ENCODE data around the gene CRYGC. TPM values are rescaled to one million over a fixed set of nuclear protein-coding genes. Genes with fewer than 3 reads are reported as not detected.
"Not testable (repeated sequence)": the region's sequence is repeated elsewhere in the genome, so short reads cannot be mapped to it uniquely, and the experiment has no call there.

CRYGC gene
- total RNA-seq, 1 donor from 2014 or later, result not detected

DNA sequence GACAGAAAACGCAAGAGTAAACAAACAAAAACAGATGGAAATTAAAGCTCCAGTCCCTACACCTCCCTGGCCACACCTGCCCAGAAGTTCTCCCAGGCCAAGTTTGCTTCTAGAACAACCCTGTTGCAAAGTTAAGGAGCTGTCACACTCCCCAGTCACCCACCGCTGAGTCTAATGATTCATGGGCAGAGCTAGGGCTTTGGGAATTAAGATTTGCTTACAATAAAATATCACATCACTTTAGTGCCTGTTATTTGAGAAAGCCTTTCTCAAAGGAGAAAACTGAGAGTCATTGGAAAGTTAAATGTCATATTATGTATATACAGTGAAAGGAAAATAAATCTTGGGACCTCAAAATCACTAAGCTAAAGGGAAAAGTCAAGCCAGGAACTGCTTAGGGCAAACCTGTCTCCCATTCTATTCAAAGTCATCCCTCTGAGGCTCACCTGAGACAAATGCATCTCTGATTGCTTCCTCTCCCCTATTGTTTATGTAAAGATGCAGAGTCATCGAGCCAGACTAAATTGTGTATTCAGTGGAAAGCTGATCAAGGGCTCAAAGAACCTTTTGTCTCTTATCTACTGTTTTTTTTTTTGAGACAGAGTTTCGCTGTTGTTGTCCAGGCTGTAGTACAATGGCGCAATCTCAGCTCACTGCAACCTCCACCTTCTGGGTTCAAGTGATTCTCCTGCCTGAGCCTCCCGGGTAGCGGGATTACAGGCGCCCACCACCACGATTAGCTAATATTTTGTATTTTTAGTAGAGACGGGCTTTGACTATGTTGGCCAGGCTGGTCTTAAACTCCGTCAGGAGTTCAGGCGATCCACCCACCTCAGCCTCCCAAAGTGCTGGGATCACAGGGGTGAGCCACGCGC, 13.5 kb upstream of the CRYGC start:
- TF ChIP-seq, protein P1, sequence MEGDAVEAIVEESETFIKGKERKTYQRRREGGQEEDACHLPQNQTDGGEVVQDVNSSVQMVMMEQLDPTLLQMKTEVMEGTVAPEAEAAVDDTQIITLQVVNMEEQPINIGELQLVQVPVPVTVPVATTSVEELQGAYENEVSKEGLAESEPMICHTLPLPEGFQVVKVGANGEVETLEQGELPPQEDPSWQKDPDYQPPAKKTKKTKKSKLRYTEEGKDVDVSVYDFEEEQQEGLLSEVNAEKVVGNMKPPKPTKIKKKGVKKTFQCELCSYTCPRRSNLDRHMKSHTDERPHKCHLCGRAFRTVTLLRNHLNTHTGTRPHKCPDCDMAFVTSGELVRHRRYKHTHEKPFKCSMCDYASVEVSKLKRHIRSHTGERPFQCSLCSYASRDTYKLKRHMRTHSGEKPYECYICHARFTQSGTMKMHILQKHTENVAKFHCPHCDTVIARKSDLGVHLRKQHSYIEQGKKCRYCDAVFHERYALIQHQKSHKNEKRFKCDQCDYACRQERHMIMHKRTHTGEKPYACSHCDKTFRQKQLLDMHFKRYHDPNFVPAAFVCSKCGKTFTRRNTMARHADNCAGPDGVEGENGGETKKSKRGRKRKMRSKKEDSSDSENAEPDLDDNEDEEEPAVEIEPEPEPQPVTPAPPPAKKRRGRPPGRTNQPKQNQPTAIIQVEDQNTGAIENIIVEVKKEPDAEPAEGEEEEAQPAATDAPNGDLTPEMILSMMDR (IDR thresholded peaks at IDR 0.05; ENCODE audit: insufficient read depth, low read length, poor library complexity, severe bottlenecking), result no peak

DNA sequence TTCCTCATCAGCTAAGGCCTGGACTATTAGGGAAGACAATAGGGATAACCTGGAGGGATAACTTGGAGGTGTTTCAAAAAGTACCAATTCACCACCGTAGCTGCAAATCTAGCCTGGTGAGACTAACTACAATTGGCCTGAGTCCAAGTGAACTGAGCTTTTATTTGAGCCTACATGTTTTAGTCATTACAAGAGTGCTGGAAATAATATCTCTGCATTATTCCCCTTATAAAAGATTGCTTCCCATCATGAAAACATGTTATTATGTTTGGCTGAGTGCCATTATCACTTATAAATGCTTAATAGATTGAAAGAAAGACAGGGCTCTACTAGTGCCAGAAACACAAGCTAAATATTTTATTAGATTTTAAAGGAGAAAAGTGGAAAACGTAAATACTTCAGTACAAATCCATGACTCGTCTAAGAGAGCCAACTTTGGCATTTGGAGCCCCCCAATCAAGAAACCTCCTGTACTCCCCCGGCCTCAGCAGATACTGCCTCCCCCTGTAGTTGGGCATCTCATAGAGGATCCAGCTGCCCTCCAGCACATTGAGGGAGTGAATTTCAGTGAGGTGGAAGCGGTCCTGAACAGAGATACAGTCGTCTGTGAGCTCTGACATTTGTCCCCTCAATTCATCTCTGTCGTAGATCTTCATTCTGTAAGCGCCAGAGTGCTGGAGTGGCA, 12.8 kb upstream of the CRYGC start:
- TF ChIP-seq, protein P1 (IDR thresholded peaks at IDR 0.05; ENCODE audit: insufficient read depth, low read length, poor library complexity, severe bottlenecking), result no peak
- Histone ChIP-seq H3K27me3 (ENCODE audit: control insufficient read depth, insufficient read depth, low read length) (peaks cover 2% of the 10 kb centered on the region), H3K36me3 (ENCODE audit: control insufficient read depth, insufficient read depth, low read length) (no peaks in the 10 kb centered on the region), H3K4me3 (ENCODE audit: low read depth, low read length) (no peak overlapping the region)
- DNase-seq (ENCODE audit: low read depth), result no peak

More for the DNA sequence above, 13.5 kb upstream of the CRYGC start:
- Histone ChIP-seq H3K27me3 (ENCODE audit: control insufficient read depth, insufficient read depth, low read length) (peaks cover 2% of the 10 kb centered on the region), H3K4me3 (ENCODE audit: low read depth, low read length) (no peak overlapping the region), H3K36me3 (ENCODE audit: control insufficient read depth, insufficient read depth, low read length) (no peaks in the 10 kb centered on the region)
- no peak for DNase-seq (ENCODE audit: low read depth)

DNA sequence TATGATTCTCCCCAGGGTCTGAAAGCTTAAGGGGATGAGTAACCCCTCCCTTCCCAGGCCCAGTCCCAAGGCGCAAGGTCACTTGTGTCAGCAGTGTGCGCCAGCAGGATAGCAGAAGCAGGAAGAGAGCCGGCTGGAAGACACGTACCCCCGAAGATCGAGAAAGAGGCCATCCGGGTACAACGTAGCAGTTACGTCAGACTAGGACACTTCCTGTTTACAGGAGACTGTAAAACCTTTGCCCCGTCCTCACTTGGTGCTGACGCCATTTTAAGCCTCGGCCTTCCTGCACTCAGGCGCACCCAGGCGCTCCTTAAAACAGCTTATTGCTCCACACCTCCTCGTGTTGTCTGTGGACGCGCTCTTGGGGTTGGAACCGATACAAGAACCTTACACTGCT, 9.8 kb upstream of the CRYGC start:
- DNase-seq (ENCODE audit: low read depth), result no peak
- Histone ChIP-seq H3K4me3 (ENCODE audit: low read depth, low read length) (no peak overlapping the region), H3K36me3 (ENCODE audit: control insufficient read depth, insufficient read depth, low read length) (no peaks in the 10 kb centered on the region), H3K27me3 (ENCODE audit: control insufficient read depth, insufficient read depth, low read length) (no peaks in the 10 kb centered on the region)
- TF ChIP-seq, protein P1 (IDR thresholded peaks at IDR 0.05; ENCODE audit: insufficient read depth, low read length, poor library complexity, severe bottlenecking), result no peak

DNA sequence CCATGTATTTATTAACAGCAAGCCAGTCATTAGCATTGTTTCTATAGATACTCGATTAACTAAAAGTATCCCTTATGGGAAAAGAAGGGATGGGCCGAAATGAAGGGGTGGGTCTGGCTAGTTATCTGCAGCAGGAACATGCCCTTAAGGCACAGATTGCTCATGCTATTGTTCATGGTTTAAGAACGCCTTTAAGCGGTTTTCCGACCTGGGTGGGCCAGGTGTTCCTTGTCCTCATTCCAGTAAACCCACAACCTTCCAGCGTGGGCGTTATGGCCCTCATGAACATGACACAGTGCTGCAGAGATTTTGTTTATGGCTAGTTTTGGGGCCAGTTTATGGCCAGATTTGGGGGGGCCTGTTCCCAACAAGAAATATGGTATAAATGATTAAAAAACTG, 8.7 kb upstream of the CRYGC start:
- DNase-seq (ENCODE audit: low read depth); H3K4me3 ChIP-seq (ENCODE audit: low read depth, low read length); H3K27me3 ChIP-seq (ENCODE audit: control insufficient read depth, insufficient read depth, low read length); H3K36me3 ChIP-seq (ENCODE audit: control insufficient read depth, insufficient read depth, low read length): not testable (repeated sequence)

DNA sequence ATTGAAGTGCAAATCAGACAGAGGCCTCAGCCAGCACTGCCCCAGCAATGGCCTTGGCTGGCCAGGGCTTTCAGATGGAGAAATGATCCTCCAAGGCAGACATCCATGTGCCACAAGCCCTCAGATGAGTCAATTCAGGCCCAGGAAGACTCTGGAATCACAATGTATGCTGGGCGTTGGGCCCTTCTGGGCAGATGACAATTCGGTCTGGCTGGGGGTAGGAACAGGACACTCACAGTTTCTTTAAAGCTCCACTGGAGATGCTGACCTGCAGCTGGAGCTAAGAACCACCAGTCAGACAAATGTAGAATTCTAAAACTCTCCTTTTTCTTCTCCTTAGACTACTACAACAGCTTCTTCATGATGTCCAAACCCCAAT, 7.1 kb upstream of the CRYGC start:
- no peaks in the 10 kb centered on the region for H3K27me3 ChIP-seq (ENCODE audit: control insufficient read depth, insufficient read depth, low read length)
- TF ChIP-seq, protein P1 (IDR thresholded peaks at IDR 0.05; ENCODE audit: insufficient read depth, low read length, poor library complexity, severe bottlenecking), result no peak
- H3K4me3 ChIP-seq (ENCODE audit: low read depth, low read length), result no peak overlapping the region
- no peak for DNase-seq (ENCODE audit: low read depth)
- H3K36me3 ChIP-seq (ENCODE audit: control insufficient read depth, insufficient read depth, low read length), result no peaks in the 10 kb centered on the region

DNA sequence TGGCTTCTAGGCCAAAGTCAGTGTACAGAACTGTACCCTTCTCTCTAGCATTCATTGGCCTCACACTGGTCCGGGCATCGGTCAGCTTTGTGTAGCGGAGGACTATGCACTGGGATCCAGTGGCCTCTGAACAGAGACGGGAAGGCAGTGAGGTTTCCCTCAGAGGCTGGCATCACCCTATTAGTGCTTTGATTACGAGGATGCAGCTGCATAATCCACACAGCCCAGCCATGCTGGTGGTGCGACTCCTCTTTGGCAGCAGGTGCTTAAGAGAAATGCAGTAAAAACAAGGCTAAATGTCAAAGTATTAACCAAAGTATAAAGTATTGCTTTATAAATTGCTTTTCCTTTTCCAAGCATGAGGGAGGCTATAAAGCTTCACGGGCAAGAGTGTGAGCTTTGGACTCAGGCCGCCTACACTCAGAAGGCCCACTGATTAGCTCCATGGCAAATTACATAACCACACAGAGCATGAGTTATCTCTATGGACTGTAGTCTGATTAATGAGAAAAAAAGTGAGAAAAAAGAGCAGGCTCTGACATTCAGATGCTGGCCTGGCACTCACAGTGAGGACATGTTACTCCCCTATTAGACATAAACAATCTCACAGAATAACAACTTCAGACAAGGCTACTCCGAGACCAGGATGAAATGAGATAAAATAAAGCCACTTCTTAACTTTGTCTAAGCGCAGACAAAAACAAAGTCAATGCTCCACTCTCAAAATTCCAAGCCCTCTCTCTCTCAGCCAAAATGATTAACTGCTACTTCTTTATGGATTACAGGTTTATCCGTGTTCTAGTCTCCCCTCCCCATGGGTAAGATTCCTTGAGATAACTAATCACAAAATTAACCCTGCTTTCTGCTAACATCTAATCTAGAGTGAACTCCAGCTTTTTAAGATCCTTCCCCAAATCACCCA, 6.4 kb upstream of the CRYGC start:
- no peak overlapping the region for H3K4me3 ChIP-seq (ENCODE audit: low read depth, low read length)
- no peaks in the 10 kb centered on the region for H3K27me3 ChIP-seq (ENCODE audit: control insufficient read depth, insufficient read depth, low read length)
- no peak for DNase-seq (ENCODE audit: low read depth)
- no peaks in the 10 kb centered on the region for H3K36me3 ChIP-seq (ENCODE audit: control insufficient read depth, insufficient read depth, low read length)
- TF ChIP-seq, protein P1 (IDR thresholded peaks at IDR 0.05; ENCODE audit: insufficient read depth, low read length, poor library complexity, severe bottlenecking), result no peak
